ENCODE measurements around the gene ASCL5. TPM values are rescaled to one million over a fixed set of nuclear protein-coding genes. Genes with fewer than 3 reads are reported as not detected.

ASCL5 gene
- total RNA-seq, 1 experiment from 2014 or later: not detected

DNA sequence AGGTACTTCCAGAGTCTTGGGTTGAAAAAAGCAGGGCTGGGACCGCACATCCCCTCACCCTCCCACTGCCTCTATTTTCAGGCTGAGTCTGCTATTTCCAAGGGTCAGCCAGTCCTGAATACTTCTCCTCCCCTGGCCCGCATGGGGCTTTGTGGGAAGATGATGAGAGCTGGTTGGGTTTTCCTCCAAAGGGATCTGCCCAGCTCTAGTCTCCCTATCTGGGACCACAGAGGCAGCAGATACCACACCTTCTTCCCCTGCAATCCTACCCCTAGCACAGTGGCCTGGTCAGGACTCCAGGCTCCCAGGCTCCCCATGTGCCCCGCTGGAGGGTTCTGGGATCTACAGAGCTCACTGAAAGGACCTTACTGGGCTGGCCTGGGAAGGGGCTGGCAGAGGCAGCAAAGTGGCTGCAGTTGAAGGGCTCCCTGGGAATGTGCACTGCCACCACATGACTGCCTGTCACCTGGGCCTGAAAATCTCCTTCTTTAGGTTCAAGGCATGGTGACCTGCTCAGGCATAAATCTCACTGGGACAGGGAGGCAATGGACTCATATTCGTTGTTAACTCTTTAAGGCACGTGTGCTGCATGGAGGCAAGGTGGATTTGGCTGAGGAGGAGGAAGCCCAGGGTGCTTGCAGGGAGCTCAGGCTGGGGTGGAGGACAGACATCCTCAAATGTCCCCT, 27.8 kb downstream of the ASCL5 start:
- in situ Hi-C loops (cut with HindIII; ENCODE audit: low pct_unique_long_range_greater_than_20kb, low sequenced_read_pairs): no loop called here
- ChIA-PET POLR2A (no interaction called here), CTCF (no interaction called here)
- Histone ChIP-seq H3K27ac (ENCODE audit: low read length) (no peak overlapping the region), H3K9me3 (ENCODE audit: control insufficient read depth, insufficient read depth, low read depth, low read length) (no peaks in the 10 kb centered on the region), H3K27me3 (ENCODE audit: control insufficient read depth, insufficient read depth, low read length) (no peaks in the 10 kb centered on the region), H3K4me3 (ENCODE audit: low read depth in 2 of 2, low read length in 2 of 2) (no peak overlapping the region), H3K4me1 (ENCODE audit: control insufficient read depth, insufficient read depth, low read length) (no peaks in the 10 kb centered on the region), H3K36me3 (ENCODE audit: control insufficient read depth, insufficient read depth, low read length) (no peaks in the 10 kb centered on the region)
- TF ChIP-seq, protein P1, sequence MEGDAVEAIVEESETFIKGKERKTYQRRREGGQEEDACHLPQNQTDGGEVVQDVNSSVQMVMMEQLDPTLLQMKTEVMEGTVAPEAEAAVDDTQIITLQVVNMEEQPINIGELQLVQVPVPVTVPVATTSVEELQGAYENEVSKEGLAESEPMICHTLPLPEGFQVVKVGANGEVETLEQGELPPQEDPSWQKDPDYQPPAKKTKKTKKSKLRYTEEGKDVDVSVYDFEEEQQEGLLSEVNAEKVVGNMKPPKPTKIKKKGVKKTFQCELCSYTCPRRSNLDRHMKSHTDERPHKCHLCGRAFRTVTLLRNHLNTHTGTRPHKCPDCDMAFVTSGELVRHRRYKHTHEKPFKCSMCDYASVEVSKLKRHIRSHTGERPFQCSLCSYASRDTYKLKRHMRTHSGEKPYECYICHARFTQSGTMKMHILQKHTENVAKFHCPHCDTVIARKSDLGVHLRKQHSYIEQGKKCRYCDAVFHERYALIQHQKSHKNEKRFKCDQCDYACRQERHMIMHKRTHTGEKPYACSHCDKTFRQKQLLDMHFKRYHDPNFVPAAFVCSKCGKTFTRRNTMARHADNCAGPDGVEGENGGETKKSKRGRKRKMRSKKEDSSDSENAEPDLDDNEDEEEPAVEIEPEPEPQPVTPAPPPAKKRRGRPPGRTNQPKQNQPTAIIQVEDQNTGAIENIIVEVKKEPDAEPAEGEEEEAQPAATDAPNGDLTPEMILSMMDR (IDR thresholded peaks at IDR 0.05): no peak
- TF ChIP-seq POLR2AphosphoS5 (IDR thresholded peaks at IDR 0.05; ENCODE audit: low read depth, low read length): no peak
- no peak for TF ChIP-seq SIN3A (IDR thresholded peaks at IDR 0.05; ENCODE audit: borderline replicate concordance, insufficient read depth, low read depth, low read length)
- no peak for TF ChIP-seq REST (IDR thresholded peaks at IDR 0.05; ENCODE audit: insufficient read depth in 1 of 2, low read depth in 2 of 2, low read length in 1 of 2)
- TF ChIP-seq TCF7L2 (IDR thresholded peaks at IDR 0.05; ENCODE audit: low read depth, low read length): no peak
- DNase-seq (ENCODE audit: low read depth, low spot score): no peak
- intact Hi-C loops (cut with micrococcal nuclease; ENCODE audit: unreplicated experiment): no loop called here
- no peak for ATAC-seq
- no TSS peak for BruUV-seq (replicated peaks)

DNA sequence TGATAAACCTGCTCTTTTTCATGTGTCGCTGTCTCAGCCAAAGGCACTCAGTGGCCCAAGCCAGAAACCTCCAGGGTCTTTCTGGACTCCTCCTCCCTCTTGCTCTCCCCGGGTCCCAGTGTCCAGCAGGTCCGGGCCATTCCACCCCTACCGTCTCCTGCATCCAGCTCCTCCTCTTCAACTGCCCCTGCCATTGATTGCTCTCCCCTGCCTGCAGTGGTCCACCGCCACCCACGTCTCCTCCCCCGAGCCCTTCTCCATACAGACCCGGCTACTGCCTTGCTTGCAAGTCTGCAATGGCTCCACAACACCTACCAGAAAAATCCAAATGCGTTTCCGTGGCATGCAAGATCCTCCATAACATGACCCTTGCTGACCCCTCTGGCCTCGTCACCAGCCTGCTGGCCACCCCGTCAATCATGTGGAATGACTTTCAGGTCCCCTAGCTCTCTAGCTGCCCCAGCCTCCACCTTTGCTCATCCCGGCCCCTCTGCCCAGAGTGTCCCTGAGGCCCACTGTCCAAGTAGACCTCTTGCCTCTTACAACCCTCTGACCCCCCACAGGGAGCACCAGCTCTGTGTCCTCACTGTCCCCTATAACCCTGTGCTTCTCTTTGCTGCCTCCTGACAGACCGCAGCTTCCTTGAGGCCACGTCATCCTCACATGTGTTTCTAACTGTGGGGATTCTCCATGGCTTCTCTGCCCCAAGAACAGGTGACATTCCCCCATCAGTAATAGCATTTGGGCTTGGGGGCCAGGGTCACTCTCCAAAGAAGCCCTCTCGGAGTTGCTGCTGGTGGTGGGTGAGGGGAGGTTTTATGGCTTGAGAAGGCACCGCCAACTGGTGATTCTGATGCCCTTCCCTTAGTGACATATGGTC, 29.8 kb downstream of the ASCL5 start:
- no peaks in the 10 kb centered on the region; the same call in 1 of the 2 replicates for H3K27me3 ChIP-seq (ENCODE audit: control insufficient read depth, insufficient read depth, low read length)

More for the DNA sequence above, 29.8 kb downstream of the ASCL5 start:
- Histone ChIP-seq H3K4me3 (ENCODE audit: low read depth in 2 of 2, low read length in 2 of 2) (no peak overlapping the region), H3K27ac (ENCODE audit: low read length) (no peak overlapping the region), H3K4me1 (ENCODE audit: control insufficient read depth, insufficient read depth, low read length) (no peaks in the 10 kb centered on the region), H3K9me3 (ENCODE audit: control insufficient read depth, insufficient read depth, low read depth, low read length) (no peaks in the 10 kb centered on the region), H3K36me3 (ENCODE audit: control insufficient read depth, insufficient read depth, low read length) (no peaks in the 10 kb centered on the region)
- DNase-seq (ENCODE audit: low read depth, low spot score): no peak
- in situ Hi-C loops (cut with HindIII; ENCODE audit: low pct_unique_long_range_greater_than_20kb, low sequenced_read_pairs) (no loop called here), intact Hi-C loops (cut with micrococcal nuclease; ENCODE audit: unreplicated experiment) (no loop called here)
- no peak for ATAC-seq
- CTCF ChIA-PET: no interaction called here
- POLR2A ChIA-PET: no interaction called here
- no TSS peak for BruUV-seq (replicated peaks)
- TF ChIP-seq, protein P1 (IDR thresholded peaks at IDR 0.05): no peak

All from Panc1 (cell line).